Fibroblast of pulmonary artery (primary cell): ENCODE data around the gene FAM237A.

Experiments used
- DNase-seq: peaks from one replicate; pipeline ENCODE4 v3.0.0-alpha.2; 2010; ENCODE audit warnings: low read depth
- H3K4me3 ChIP-seq: replicated peaks from 2 replicates; pipeline ENCODE4 v1.5.1; 2011; ENCODE audit warnings: low read depth, mild to moderate bottlenecking, control low read depth, low read length, moderate library complexity
- TF ChIP-seq, protein P1 (sequence below): IDR thresholded peaks from 2 replicates; pipeline ENCODE4 v1.5.1; 2011; ENCODE audit warnings: mild to moderate bottlenecking, control low read depth, low read length, inconsistent platforms; ENCODE audit errors: missing control alignments

The FAM237A gene

GRCh38 chr2:206639636-206640035, 2.7 kb upstream of the FAM237A start:
- TF ChIP-seq, protein P1, sequence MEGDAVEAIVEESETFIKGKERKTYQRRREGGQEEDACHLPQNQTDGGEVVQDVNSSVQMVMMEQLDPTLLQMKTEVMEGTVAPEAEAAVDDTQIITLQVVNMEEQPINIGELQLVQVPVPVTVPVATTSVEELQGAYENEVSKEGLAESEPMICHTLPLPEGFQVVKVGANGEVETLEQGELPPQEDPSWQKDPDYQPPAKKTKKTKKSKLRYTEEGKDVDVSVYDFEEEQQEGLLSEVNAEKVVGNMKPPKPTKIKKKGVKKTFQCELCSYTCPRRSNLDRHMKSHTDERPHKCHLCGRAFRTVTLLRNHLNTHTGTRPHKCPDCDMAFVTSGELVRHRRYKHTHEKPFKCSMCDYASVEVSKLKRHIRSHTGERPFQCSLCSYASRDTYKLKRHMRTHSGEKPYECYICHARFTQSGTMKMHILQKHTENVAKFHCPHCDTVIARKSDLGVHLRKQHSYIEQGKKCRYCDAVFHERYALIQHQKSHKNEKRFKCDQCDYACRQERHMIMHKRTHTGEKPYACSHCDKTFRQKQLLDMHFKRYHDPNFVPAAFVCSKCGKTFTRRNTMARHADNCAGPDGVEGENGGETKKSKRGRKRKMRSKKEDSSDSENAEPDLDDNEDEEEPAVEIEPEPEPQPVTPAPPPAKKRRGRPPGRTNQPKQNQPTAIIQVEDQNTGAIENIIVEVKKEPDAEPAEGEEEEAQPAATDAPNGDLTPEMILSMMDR, result no peak
- no peak overlapping the region for H3K4me3 ChIP-seq
- DNase-seq, result no peak

- no peak for DNase-seq
- no peak overlapping the region for H3K4me3 ChIP-seq
- TF ChIP-seq, protein P1, result no peak
Observed at GRCh38 chr2:206641226-206641625, 1.1 kb upstream of the FAM237A start.

- DNase-seq, result peak; percentile 15
- no peak overlapping the region for H3K4me3 ChIP-seq
- TF ChIP-seq, protein P1, result no peak
Observed at GRCh38 chr2:206647985-206648384, 5.7 kb downstream of the FAM237A start.

DNA sequence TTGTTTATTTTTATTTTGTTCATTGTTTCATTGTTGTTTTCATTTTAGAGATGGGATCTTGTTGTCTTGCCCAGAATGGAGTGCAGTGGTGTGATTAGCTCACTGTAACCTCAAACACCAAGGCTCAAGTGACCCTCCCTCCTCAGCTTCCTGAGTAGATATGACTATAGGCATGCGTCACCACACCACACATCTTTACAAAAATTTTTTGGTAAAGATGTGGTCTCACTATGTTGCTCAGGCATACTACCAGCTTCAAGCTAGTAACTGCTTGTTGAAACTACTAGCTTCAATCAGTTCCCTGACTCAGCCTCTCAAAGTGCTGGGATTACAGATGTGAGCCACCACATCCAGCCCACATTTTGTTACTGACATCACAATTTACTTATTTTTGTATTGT, 14.8 kb downstream of the FAM237A start:
- DNase-seq, result no peak
- no peak overlapping the region for H3K4me3 ChIP-seq
- TF ChIP-seq, protein P1, result no peak

- no peak for DNase-seq
- TF ChIP-seq, protein P1, result no peak
- no peak overlapping the region for H3K4me3 ChIP-seq
Observed at GRCh38 chr2:206665251-206665650, 23.0 kb downstream of the FAM237A start.

GRCh38 chr2:206670531-206671319, 28.4 kb downstream of the FAM237A start:
- DNase-seq, result no peak
- TF ChIP-seq, protein P1, result no peak
- H3K4me3 ChIP-seq, result no peak overlapping the region

DNA sequence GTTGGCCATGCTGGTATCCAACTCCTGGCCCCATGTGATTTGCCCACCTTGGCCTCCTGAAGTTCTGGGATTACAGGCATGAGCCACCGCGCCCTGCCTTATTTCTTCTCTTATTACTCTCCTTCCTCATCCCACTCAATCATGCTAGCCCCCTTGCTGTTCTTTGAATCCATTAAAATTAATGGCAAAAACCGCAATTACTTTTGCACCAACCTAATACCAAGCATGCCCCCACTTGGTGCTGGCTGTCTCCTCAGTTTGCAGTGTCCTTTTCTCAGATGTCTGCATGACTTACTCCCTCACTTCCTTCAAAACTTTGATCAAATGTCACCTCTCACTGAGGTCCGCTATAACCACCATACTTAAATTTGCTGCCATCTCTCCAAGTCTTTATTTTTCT, 41.3 kb downstream of the FAM237A start:
- DNase-seq, result no peak
- TF ChIP-seq, protein P1, result no peak
- no peak overlapping the region for H3K4me3 ChIP-seq
